ENCODE measurements around the gene ADIPOR2. TPM values are rescaled to one million over a fixed set of nuclear protein-coding genes. Genes with fewer than 3 reads are reported as not detected.

The ADIPOR2 gene
- total and polyA plus RNA-seq, 2 of the 4 experiments (the other 2 are of a cell fraction), result 20.0 to 24.9 TPM

- BruUV-seq (replicated peaks), result no TSS peak
- TF ChIP-seq CTCF (conservative IDR thresholded peaks at IDR 0.05; ENCODE audit: low read depth, low read length) (no peak), MAZ (IDR thresholded peaks at IDR 0.05; ENCODE audit: borderline replicate concordance, low read depth, low read length) (no peak), CEBPB (IDR thresholded peaks at IDR 0.05; ENCODE audit: low read depth, low read length) (no peak), FOS (IDR thresholded peaks at IDR 0.05; ENCODE audit: low read depth, low read length) (no peak), POLR2A (IDR thresholded peaks at IDR 0.05; ENCODE audit: low read depth, low read length) (no peak), RAD21 (IDR thresholded peaks at IDR 0.05; ENCODE audit: low read length) (no peak), USF2 (IDR thresholded peaks at IDR 0.05; ENCODE audit: low read depth, low read length) (no peak), ELK1 (IDR thresholded peaks at IDR 0.05; ENCODE audit: borderline replicate concordance, low read depth, low read length) (no peak), RFX5 (IDR thresholded peaks at IDR 0.05; ENCODE audit: low read depth, low read length) (no peak)
- CTCF ChIA-PET, result interaction anchor here (0.6 kb wide), 1 partner anchor 9 kb away, joined by 4 read pairs; no protein-coding TSS in a partner anchor
- no peak overlapping the region for H3K9ac ChIP-seq (ENCODE audit: low read depth, low read length)
- no peak overlapping the region for H4K8ac ChIP-seq (ENCODE audit: low read depth in 2 of 2, low read length in 2 of 2)
- no peak overlapping the region for H2BK15ac ChIP-seq (ENCODE audit: low read depth, low read length)
- peaks cover 18 to 49% of the 10 kb centered on the region in 2 experiments for H3K79me1 ChIP-seq (ENCODE audit: low read depth in 1 of 2, low read length in 2 of 2)
- dilution Hi-C loops (cut with HindIII; ENCODE audit: low sequenced_read_pairs, unreplicated experiment), result no loop called here
- no peak overlapping the region for H2BK120ac ChIP-seq (ENCODE audit: low read depth, low read length)
- H2BK20ac ChIP-seq (ENCODE audit: low read depth, low read length), result no peak overlapping the region
- H3K4me2 ChIP-seq (ENCODE audit: low read depth, low read length), result no peak overlapping the region
- H2AK5ac ChIP-seq (ENCODE audit: low read depth, low read length), result no peak overlapping the region
- H3K4ac ChIP-seq (ENCODE audit: low read depth, low read length), result no peak overlapping the region
- no peak overlapping the region; the same call in 1 of the 2 replicates for H3K14ac ChIP-seq (replicated peaks; ENCODE audit: low read depth, low read length)
- no peaks in the 10 kb centered on the region for H3K4me1 ChIP-seq (ENCODE audit: control insufficient read depth, insufficient read depth, low read length)
- in situ Hi-C loops (cut with MboI; ENCODE audit: low sequenced_read_pairs), result no loop called here
- no peak overlapping the region for H3K4me3 ChIP-seq (ENCODE audit: insufficient read depth, low read depth, low read length)
- peaks cover 7% of the 10 kb centered on the region for H3K9me1 ChIP-seq (ENCODE audit: insufficient read depth, low read length)
- POLR2A ChIA-PET (ENCODE audit: unreplicated experiment), result no interaction called here
- H3K9me3 ChIP-seq (ENCODE audit: control insufficient read depth, insufficient read depth, low read length), result no peaks in the 10 kb centered on the region
- H2AFZ ChIP-seq (replicated peaks; ENCODE audit: low read length, poor library complexity), result no peak overlapping the region
- H4K20me1 ChIP-seq (ENCODE audit: insufficient read depth, low read length), result peaks cover 19% of the 10 kb centered on the region
- ATAC-seq (ENCODE audit: low read depth), result no peak
- H3K27ac ChIP-seq (ENCODE audit: insufficient read depth, low read length), result no peak overlapping the region
- H2BK5ac ChIP-seq (ENCODE audit: low read depth, low read length, poor library complexity, severe bottlenecking), result no peak overlapping the region
- H3K23ac ChIP-seq (ENCODE audit: low read depth, low read length), result no peak overlapping the region
- H4K5ac ChIP-seq (ENCODE audit: low read depth, low read length), result no peak overlapping the region
- intact Hi-C loops (cut with micrococcal nuclease), result no loop called here
- no peaks in the 10 kb centered on the region for H3K36me3 ChIP-seq (ENCODE audit: control insufficient read depth, insufficient read depth, low read length)
- no peak overlapping the region for H2AK9ac ChIP-seq (replicated peaks; ENCODE audit: low read depth, low read length, poor library complexity)
- H3K56ac ChIP-seq (ENCODE audit: extremely low read depth, insufficient read depth, low read length), result no peak overlapping the region
- H4K91ac ChIP-seq (ENCODE audit: insufficient read depth, low read depth, low read length), result no peak overlapping the region
- H3K27me3 ChIP-seq (ENCODE audit: control insufficient read depth, insufficient read depth, low read length), result no peaks in the 10 kb centered on the region
- DNase-seq, result no peak
- no peak overlapping the region for H3K18ac ChIP-seq (ENCODE audit: low read depth, low read length)
These were observed 47.6 kb downstream of the ADIPOR2 start for GRCh38 chr12:1738446-1738845.
